Tibial nerve (tissue), 4 donors: ENCODE data around the gene MRS2.

Source experiments
- EP300 ChIP-seq, 2 donors: sonication (generic); formaldehyde crosslinking; IDR thresholded peaks; one replicate each; pipeline ENCODE4 v1.6.1; 2017; ENCODE audit warnings: antibody characterized with exemption in 2 of 2, mild to moderate bottlenecking in 1 of 2
- POLR2A ChIP-seq, 2 donors: fragments of 450-650 bp; IDR thresholded peaks; one replicate each; pipeline ENCODE4 v1.6.1; 2017; ENCODE audit warnings: antibody characterized with exemption in 2 of 2, mild to moderate bottlenecking in 2 of 2, moderate library complexity in 2 of 2
- TF ChIP-seq, protein P1 (sequence below), 5 experiments: fragments of 200-600 bp in 3 of 5; fragments of 450-650 bp in 2 of 5; sonication (generic) in 3 of 5; IDR thresholded peaks; one replicate each; pipeline ENCODE4 v1.5.1; 2016 to 2019; ENCODE audit warnings: antibody characterized with exemption in 5 of 5, mild to moderate bottlenecking in 3 of 5, moderate library complexity in 2 of 5

DNA sequence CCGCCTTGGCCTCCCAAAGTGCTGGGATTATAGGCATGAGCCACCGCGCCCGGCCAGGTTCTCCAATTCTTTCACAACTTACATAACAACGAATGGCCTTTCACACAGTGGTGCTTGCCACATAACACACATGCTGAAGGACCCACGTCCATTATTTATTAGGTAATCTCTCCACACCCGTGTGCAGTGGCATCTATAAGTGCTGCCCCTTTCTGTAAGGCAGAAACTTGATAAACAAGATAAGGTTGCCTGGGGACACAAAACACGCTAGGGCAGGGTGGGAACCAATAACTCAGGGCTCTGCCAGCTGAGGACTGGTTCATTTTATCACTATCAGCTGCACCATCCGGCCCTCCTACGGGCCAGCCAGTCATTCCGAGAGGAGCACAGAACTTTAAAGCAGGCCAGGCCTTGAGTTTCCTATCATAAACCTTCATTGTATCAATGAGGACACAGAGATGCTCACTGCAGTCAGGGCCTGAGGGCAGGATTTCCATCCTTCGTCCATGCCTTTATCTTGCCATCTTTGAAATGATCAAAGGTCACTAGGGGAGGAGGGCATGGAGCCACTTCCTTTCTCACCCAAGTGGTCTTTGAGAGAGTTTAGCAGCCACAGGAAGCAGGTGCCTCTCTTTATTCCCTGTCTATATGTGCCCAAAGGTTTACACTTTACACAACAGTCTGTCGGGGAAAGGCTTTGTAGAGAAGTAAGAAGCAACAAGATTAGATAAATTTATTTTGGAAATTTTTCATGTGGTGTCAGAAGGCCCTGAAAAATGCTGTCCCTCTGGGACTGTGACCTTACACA is 49.0 kb downstream of the MRS2 start:
- no peak for TF ChIP-seq POLR2A (IDR thresholded peaks at IDR 0.05)
- TF ChIP-seq, protein P1, sequence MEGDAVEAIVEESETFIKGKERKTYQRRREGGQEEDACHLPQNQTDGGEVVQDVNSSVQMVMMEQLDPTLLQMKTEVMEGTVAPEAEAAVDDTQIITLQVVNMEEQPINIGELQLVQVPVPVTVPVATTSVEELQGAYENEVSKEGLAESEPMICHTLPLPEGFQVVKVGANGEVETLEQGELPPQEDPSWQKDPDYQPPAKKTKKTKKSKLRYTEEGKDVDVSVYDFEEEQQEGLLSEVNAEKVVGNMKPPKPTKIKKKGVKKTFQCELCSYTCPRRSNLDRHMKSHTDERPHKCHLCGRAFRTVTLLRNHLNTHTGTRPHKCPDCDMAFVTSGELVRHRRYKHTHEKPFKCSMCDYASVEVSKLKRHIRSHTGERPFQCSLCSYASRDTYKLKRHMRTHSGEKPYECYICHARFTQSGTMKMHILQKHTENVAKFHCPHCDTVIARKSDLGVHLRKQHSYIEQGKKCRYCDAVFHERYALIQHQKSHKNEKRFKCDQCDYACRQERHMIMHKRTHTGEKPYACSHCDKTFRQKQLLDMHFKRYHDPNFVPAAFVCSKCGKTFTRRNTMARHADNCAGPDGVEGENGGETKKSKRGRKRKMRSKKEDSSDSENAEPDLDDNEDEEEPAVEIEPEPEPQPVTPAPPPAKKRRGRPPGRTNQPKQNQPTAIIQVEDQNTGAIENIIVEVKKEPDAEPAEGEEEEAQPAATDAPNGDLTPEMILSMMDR (IDR thresholded peaks at IDR 0.05) = no peak
- TF ChIP-seq EP300 (IDR thresholded peaks at IDR 0.05) = no peak
